ENCODE measurements around the gene EBI3. TPM values are rescaled to one million over a fixed set of nuclear protein-coding genes. Genes with fewer than 3 reads are reported as not detected.
A peak's percentile ranks its signal among the peaks of the same experiment; 100 is the strongest.

Gene EBI3
- total and polyA plus RNA-seq, 2 of the 13 experiments (the other 11 are each of a cell fraction or from before 2014, with no cell fraction given), result 3.4 TPM; not detected in 1

GRCh38 chr19:4233282-4233853 lies 4.0 kb downstream of the EBI3 start (continued):
- no peak for TF ChIP-seq FOXP1 (IDR thresholded peaks at IDR 0.05)
- peak; percentile 26; the same call in 1 of the 2 replicates for TF ChIP-seq FOXP1 (CRISPR knock-in tag; IDR thresholded peaks at IDR 0.05)
- TF ChIP-seq RCOR2 (CRISPR knock-in tag; IDR thresholded peaks at IDR 0.05), result peak; percentile 97
- TF ChIP-seq ZNF503 (CRISPR knock-in tag; IDR thresholded peaks at IDR 0.05), result no peak
- TF ChIP-seq ZBTB34 (CRISPR knock-in tag; IDR thresholded peaks at IDR 0.05), result no peak
- no peak for TF ChIP-seq CC2D1A (CRISPR knock-in tag; IDR thresholded peaks at IDR 0.05)
- no peak for TF ChIP-seq GTF2F1 (IDR thresholded peaks at IDR 0.05; ENCODE audit: low read length)
- TF ChIP-seq ZNF180 (CRISPR knock-in tag; IDR thresholded peaks at IDR 0.05; ENCODE audit: borderline replicate concordance, low read depth), result no peak
- TF ChIP-seq CTCF (CRISPR knock-in tag; IDR thresholded peaks at IDR 0.05), result peak; percentile 93
- TF ChIP-seq SIN3B (IDR thresholded peaks at IDR 0.05; ENCODE audit: low read length), result no peak
- no peak for TF ChIP-seq E2F1 (CRISPR knock-in tag; IDR thresholded peaks at IDR 0.05)
- TF ChIP-seq BRCA1 (CRISPR knock-in tag; IDR thresholded peaks at IDR 0.05), result no peak
- TF ChIP-seq SPEN (CRISPR knock-in tag; IDR thresholded peaks at IDR 0.05; ENCODE audit: low read depth), result peak; percentile 9; the same call in 1 of the 2 replicates
- TF ChIP-seq ARHGAP35 (CRISPR knock-in tag; IDR thresholded peaks at IDR 0.05; ENCODE audit: borderline replicate concordance), result no peak
- peak; percentile 66 for TF ChIP-seq XRCC5 (optimal IDR thresholded peaks at IDR 0.05; ENCODE audit: low read length)
- no peak for TF ChIP-seq ZIK1 (CRISPR knock-in tag; IDR thresholded peaks at IDR 0.05; ENCODE audit: borderline replicate concordance, low read depth)
- TF ChIP-seq MIER3 (CRISPR knock-in tag; IDR thresholded peaks at IDR 0.05; ENCODE audit: borderline replicate concordance), result no peak
- no peak for TF ChIP-seq CEBPG (CRISPR knock-in tag; IDR thresholded peaks at IDR 0.05)
- TF ChIP-seq ZNF143 (CRISPR knock-in tag; IDR thresholded peaks at IDR 0.05), result no peak
- TF ChIP-seq SRSF1 (optimal IDR thresholded peaks at IDR 0.05; ENCODE audit: low read depth, low read length), result no peak
- TF ChIP-seq ZNF543 (CRISPR knock-in tag; IDR thresholded peaks at IDR 0.05), result no peak
- TF ChIP-seq HNRNPH1 (optimal IDR thresholded peaks at IDR 0.05; ENCODE audit: low read depth, low read length), result no peak
- no peak for TF ChIP-seq SMAD9 (CRISPR knock-in tag; IDR thresholded peaks at IDR 0.05)
- no peak; the same call in 1 of the 2 replicates for TF ChIP-seq TFAP4 (IDR thresholded peaks at IDR 0.05; ENCODE audit: borderline replicate concordance, low read depth)
- no peak for TF ChIP-seq HIVEP1 (CRISPR knock-in tag; IDR thresholded peaks at IDR 0.05)
- TF ChIP-seq ZMYM4 (CRISPR knock-in tag; IDR thresholded peaks at IDR 0.05), result peak; percentile 14; the same call in 1 of the 2 replicates
